OCI-LY1 (cell line): ENCODE measurements around the gene STX2.

Experiments
- H2AFZ ChIP-seq: fragments of 200-600 bp; sonication (generic), shearing (Covaris generic); 2 replicates; pipeline ENCODE4 v1.6.0; 2014; ENCODE audit warnings: antibody characterized with exemption, mild to moderate bottlenecking, low read length
- H3F3A ChIP-seq: fragments of 200-600 bp; sonication (generic), shearing (Covaris generic); 2 replicates; pipeline ENCODE4 v1.6.0; 2014; ENCODE audit warnings: mild to moderate bottlenecking, antibody characterized with exemption, low read length, moderate library complexity; ENCODE audit not compliant: insufficient read depth
- H3K27ac ChIP-seq: fragments of 200-600 bp; sonication (generic); 2 replicates; pipeline ENCODE4 v1.5.1; 2014; ENCODE audit warnings: low read length, mixed run types, mild to moderate bottlenecking, low read depth; ENCODE audit not compliant: poor library complexity, severe bottlenecking
- H3K27me3 ChIP-seq: fragments of 200-600 bp; sonication (generic); 2 replicates; pipeline ENCODE4 v1.6.0; 2014; ENCODE audit warnings: antibody characterized with exemption, mild to moderate bottlenecking, low read length, moderate library complexity; ENCODE audit not compliant: insufficient read depth
- H3K36me3 ChIP-seq: fragments of 200-600 bp; sonication (generic); 2 replicates; pipeline ENCODE4 v1.6.1; 2014; ENCODE audit warnings: mild to moderate bottlenecking, antibody characterized with exemption, low read length, moderate library complexity, mixed read lengths; ENCODE audit not compliant: insufficient read depth
- H3K4me1 ChIP-seq: fragments of 200-600 bp; sonication (generic); 2 replicates; pipeline ENCODE4 v1.5.1; 2014; ENCODE audit warnings: mild to moderate bottlenecking, low read length, moderate library complexity; ENCODE audit not compliant: insufficient read depth, severe bottlenecking
- H3K4me2 ChIP-seq: fragments of 200-600 bp; sonication (generic), shearing (Covaris generic); 2 replicates; pipeline ENCODE4 v1.6.1; 2014; ENCODE audit warnings: low read length
- H3K4me3 ChIP-seq: fragments of 200-600 bp; sonication (generic); 2 replicates; pipeline ENCODE4 v1.5.1; 2014; ENCODE audit warnings: low read length, low read depth, mild to moderate bottlenecking, mixed read lengths; ENCODE audit not compliant: poor library complexity, severe bottlenecking
- H3K79me2 ChIP-seq: fragments of 200-600 bp; shearing (Covaris generic); 2 replicates; pipeline ENCODE4 v1.6.1; 2016; ENCODE audit warnings: mixed run types, low read length, mixed read lengths; ENCODE audit not compliant: insufficient read depth
- H3K9ac ChIP-seq: fragments of 200-600 bp; sonication (generic), shearing (Covaris generic); 2 replicates; pipeline ENCODE4 v1.6.1; 2014; ENCODE audit warnings: mild to moderate bottlenecking, low read length, mixed read lengths
- H3K9me2 ChIP-seq: fragments of 200-600 bp; sonication (generic), shearing (Covaris generic); 2 replicates; pipeline ENCODE4 v1.6.1; 2014; ENCODE audit warnings: low read depth, mild to moderate bottlenecking, low read length, mixed read lengths
- H3K9me3 ChIP-seq: fragments of 200-600 bp; shearing (Covaris generic); 2 replicates; pipeline ENCODE4 v1.6.1; 2014; ENCODE audit warnings: low read length, mixed read lengths
- H4K20me1 ChIP-seq: fragments of 200-600 bp; sonication (generic), shearing (Covaris generic); 2 replicates; pipeline ENCODE4 v1.6.0; 2016; ENCODE audit warnings: mild to moderate bottlenecking, low read length; ENCODE audit not compliant: insufficient read depth
- CTCF ChIP-seq: fragments of 200-600 bp; sonication (generic), shearing (Covaris generic); IDR thresholded peaks from 2 replicates; pipeline ENCODE4 v1.5.1; 2017; ENCODE audit warnings: mild to moderate bottlenecking, antibody characterized with exemption, low read length, moderate library complexity, mixed read lengths
- EZH2 ChIP-seq: fragments of 200-600 bp; sonication (generic), shearing (Covaris generic); IDR thresholded peaks from 2 replicates; pipeline ENCODE4 v1.8.0; 2017; ENCODE audit warnings: borderline replicate concordance, mixed run types, mild to moderate bottlenecking, antibody characterized with exemption, low read length, moderate library complexity, mixed read lengths

STX2 gene

GRCh38 chr12:130770413-130771028 lies 68.5 kb downstream of the STX2 start:
- H3K9me3 ChIP-seq = no peaks in the 10 kb centered on the region
- no peak overlapping the region for H3K9ac ChIP-seq
- H3K4me2 ChIP-seq = no peak overlapping the region
- TF ChIP-seq CTCF (no peak), EZH2 (no peak)
- no peak overlapping the region for H3K27ac ChIP-seq
- H3K9me2 ChIP-seq = no peaks in the 10 kb centered on the region
- H3K4me3 ChIP-seq = no peak overlapping the region
- H3K79me2 ChIP-seq = no peaks in the 10 kb centered on the region
- no peaks in the 10 kb centered on the region for H3K27me3 ChIP-seq
- no peaks in the 10 kb centered on the region for H3F3A ChIP-seq
- H3K4me1 ChIP-seq = no peaks in the 10 kb centered on the region
- no peaks in the 10 kb centered on the region for H4K20me1 ChIP-seq
- no peak overlapping the region for H2AFZ ChIP-seq
- no peaks in the 10 kb centered on the region for H3K36me3 ChIP-seq

GRCh38 chr12:130768120-130768519 lies 70.9 kb downstream of the STX2 start:
- Histone ChIP-seq H3K4me1 (no peaks in the 10 kb centered on the region), H4K20me1 (no peaks in the 10 kb centered on the region), H3K27me3 (no peaks in the 10 kb centered on the region), H3K27ac (no peak overlapping the region), H2AFZ (no peak overlapping the region), H3K4me3 (no peak overlapping the region), H3K79me2 (no peaks in the 10 kb centered on the region), H3F3A (no peaks in the 10 kb centered on the region), H3K9me2 (no peaks in the 10 kb centered on the region), H3K9ac (no peak overlapping the region), H3K4me2 (no peak overlapping the region), H3K9me3 (no peaks in the 10 kb centered on the region), H3K36me3 (no peaks in the 10 kb centered on the region)
- TF ChIP-seq EZH2 (no peak), CTCF (no peak)

- no peak overlapping the region for H3K4me2 ChIP-seq
- H3K79me2 ChIP-seq = no peaks in the 10 kb centered on the region
- H2AFZ ChIP-seq = no peak overlapping the region
- no peaks in the 10 kb centered on the region for H3F3A ChIP-seq
- no peak overlapping the region for H3K27ac ChIP-seq
- H3K9me2 ChIP-seq = no peaks in the 10 kb centered on the region
- H3K36me3 ChIP-seq = no peaks in the 10 kb centered on the region
- H3K9ac ChIP-seq = no peak overlapping the region
- H3K9me3 ChIP-seq = no peaks in the 10 kb centered on the region
- H3K4me3 ChIP-seq = no peak overlapping the region
- TF ChIP-seq EZH2 = no peak
- TF ChIP-seq CTCF = no peak
- H4K20me1 ChIP-seq = no peaks in the 10 kb centered on the region
- no peaks in the 10 kb centered on the region for H3K27me3 ChIP-seq
- peaks cover 2% of the 10 kb centered on the region for H3K4me1 ChIP-seq
These were observed 72.6 kb downstream of the STX2 start for GRCh38 chr12:130766470-130766869.
